Measurements from ENCODE around the gene PNKD. TPM values are rescaled to one million over a fixed set of nuclear protein-coding genes. Genes with fewer than 3 reads are reported as not detected.
A peak's percentile ranks its signal among the peaks of the same experiment; 100 is the strongest.

PNKD gene
- total RNA-seq, 1 donor from 2014 or later, result 58.4 TPM

DNA sequence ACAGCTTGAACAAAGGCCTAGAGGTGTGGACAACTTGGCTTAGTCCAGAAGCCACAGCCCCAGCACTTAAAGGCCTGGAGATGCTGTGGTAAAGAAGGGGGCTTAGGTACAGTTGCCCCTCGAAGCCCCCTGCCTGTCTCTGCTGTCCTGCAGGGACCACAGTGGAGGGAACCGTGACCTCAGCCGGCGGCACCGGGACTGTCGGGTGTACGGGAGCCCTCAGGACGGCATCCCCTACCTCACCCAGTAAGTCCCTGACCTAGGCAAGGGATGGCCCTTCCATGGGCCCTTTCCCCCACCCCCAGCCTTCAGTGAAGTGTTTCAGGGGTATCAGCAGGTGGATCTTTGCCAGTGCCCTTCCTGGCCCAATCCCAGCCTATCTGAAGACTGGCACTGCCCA, 71.1 kb downstream of the PNKD start:
- TF ChIP-seq, protein P1, sequence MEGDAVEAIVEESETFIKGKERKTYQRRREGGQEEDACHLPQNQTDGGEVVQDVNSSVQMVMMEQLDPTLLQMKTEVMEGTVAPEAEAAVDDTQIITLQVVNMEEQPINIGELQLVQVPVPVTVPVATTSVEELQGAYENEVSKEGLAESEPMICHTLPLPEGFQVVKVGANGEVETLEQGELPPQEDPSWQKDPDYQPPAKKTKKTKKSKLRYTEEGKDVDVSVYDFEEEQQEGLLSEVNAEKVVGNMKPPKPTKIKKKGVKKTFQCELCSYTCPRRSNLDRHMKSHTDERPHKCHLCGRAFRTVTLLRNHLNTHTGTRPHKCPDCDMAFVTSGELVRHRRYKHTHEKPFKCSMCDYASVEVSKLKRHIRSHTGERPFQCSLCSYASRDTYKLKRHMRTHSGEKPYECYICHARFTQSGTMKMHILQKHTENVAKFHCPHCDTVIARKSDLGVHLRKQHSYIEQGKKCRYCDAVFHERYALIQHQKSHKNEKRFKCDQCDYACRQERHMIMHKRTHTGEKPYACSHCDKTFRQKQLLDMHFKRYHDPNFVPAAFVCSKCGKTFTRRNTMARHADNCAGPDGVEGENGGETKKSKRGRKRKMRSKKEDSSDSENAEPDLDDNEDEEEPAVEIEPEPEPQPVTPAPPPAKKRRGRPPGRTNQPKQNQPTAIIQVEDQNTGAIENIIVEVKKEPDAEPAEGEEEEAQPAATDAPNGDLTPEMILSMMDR (conservative IDR thresholded peaks at IDR 0.05), result no peak
- Mint-ChIP-seq H3K9me3 (no peaks in the 10 kb centered on the region), H3K27ac (no peak overlapping the region), H3K36me3 (peaks cover 11% of the 10 kb centered on the region), H3K4me3 (no peak overlapping the region), H3K27me3 (no peaks in the 10 kb centered on the region), H3K4me1 (ENCODE audit: unreplicated experiment) (peaks cover 12% of the 10 kb centered on the region)
- no peak for DNase-seq (ENCODE audit: extremely low spot score, unreplicated experiment)

DNA sequence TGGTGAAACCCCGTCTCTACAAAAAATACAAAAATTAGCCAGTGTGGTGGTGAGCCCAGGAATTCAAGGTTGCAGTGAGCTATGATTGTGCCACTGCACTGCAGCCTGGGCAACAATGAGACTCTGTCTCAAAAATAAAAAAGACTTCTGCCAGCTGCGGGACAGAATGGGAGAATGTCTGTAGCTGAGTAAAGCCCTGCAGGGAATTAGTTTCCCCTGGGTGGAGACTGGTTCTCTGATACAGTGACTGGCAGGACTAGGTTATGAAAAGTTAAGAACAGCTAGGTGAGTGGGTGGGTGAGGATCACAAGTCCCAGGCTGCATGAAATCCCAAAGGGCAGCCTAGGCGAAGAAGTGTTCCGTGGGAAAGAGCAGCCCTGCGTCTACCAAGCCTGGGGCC, 72.5 kb downstream of the PNKD start:
- TF ChIP-seq, protein P1 (conservative IDR thresholded peaks at IDR 0.05), result no peak
- peaks cover 13% of the 10 kb centered on the region for H3K36me3 Mint-ChIP-seq
- H3K27me3 Mint-ChIP-seq, result no peaks in the 10 kb centered on the region
- no peaks in the 10 kb centered on the region for H3K9me3 Mint-ChIP-seq
- H3K27ac Mint-ChIP-seq, result no peak overlapping the region
- H3K4me3 Mint-ChIP-seq, result no peak overlapping the region
- peaks cover 15% of the 10 kb centered on the region for H3K4me1 Mint-ChIP-seq (ENCODE audit: unreplicated experiment)
- DNase-seq (ENCODE audit: extremely low spot score, unreplicated experiment), result no peak

DNA sequence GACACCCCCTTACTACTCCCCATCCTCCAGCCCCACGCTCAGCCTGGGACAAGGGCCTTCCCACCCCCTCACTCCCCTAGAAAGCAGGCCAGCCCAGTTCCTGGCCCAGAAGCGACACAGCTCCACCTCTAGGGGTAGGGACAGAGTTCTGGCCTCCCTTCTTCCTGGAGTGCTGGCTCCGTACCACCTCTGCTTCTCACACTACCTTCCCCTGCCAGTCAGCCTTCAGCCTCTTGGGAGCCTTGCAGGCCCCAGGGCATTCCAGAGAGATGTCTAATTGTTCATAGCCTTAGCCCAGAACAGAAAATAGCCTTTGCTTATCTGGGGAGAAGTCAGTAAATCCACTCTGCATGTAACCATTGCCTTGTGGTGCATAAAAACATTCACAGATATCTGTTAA, 73.3 kb downstream of the PNKD start:
- Mint-ChIP-seq H3K27me3 (no peaks in the 10 kb centered on the region), H3K4me1 (ENCODE audit: unreplicated experiment) (peaks cover 15% of the 10 kb centered on the region), H3K27ac (peak overlapping the region; percentile 52), H3K36me3 (peaks cover 13% of the 10 kb centered on the region), H3K4me3 (no peak overlapping the region), H3K9me3 (no peaks in the 10 kb centered on the region)
- TF ChIP-seq, protein P1 (conservative IDR thresholded peaks at IDR 0.05), result no peak
- DNase-seq (ENCODE audit: extremely low spot score, unreplicated experiment), result no peak

DNA sequence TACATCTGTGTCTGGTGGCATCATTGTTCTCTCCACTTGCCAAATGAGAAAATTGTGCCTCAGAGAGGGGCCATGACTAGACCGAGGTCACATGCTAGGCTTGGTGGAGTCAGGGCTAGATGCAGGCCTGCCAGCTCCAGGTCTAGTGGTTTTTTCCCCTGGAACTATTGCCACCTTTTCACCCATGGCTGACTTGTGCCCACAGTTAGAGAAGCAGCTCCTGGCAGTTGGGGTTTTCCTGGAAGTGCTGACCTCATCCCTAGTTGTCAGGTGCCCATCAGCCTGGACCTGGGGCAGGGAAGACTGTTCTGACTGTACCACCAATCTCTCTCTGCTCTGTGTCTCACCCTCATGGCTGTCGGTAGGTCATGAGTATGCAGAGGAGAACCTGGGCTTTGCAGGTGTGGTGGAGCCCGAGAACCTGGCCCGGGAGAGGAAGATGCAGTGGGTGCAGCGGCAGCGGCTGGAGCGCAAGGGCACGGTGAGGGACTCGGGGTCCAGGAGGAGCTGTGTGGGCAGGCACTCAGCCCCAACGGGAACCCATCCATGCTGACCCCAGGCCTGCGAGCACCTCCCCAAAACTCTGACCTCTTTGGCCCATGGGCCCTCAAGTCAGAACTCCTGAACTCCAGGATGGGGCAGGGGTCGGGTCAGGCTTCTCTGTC, 73.9 kb downstream of the PNKD start:
- H3K4me1 Mint-ChIP-seq (ENCODE audit: unreplicated experiment), result peaks cover 15% of the 10 kb centered on the region

DNA sequence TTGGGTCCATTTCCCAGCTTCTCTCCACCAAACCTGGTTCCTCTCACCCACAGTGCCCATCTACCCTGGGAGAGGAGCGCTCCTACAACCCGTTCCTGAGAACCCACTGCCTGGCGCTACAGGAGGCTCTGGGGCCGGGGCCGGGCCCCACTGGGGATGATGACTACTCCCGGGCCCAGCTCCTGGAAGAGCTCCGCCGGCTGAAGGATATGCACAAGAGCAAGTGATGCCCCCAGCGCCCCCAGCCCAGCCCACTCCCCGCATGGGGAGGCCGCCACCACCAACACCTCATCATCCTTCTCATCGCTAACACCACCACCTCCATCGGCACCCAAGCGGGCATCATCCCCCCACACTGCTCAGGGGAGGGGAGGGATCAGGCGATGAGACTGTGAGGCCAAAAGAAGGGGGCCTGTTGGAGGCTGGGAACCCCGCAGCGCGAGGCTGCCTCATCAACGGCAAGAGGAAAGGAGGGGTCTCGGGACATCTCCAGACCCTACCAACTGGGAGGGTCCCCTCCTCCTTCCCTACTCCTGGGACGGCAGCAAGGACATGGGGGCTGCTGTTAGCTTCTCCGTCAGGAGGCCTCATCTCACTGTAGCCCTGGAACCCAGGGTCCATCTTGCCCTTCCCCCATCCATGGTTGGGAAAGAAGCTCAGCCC, 74.6 kb downstream of the PNKD start:
- H3K27me3 Mint-ChIP-seq, result no peaks in the 10 kb centered on the region
- peaks cover 18% of the 10 kb centered on the region for H3K36me3 Mint-ChIP-seq
- H3K27ac Mint-ChIP-seq, result no peak overlapping the region
- DNase-seq (ENCODE audit: extremely low spot score, unreplicated experiment), result no peak
- peaks cover 19% of the 10 kb centered on the region for H3K4me1 Mint-ChIP-seq (ENCODE audit: unreplicated experiment)
- H3K9me3 Mint-ChIP-seq, result no peaks in the 10 kb centered on the region
- no peak overlapping the region for H3K4me3 Mint-ChIP-seq
- TF ChIP-seq, protein P1 (conservative IDR thresholded peaks at IDR 0.05), result no peak

More for the DNA sequence above, 73.9 kb downstream of the PNKD start:
- no peaks in the 10 kb centered on the region for H3K27me3 Mint-ChIP-seq
- peaks cover 13% of the 10 kb centered on the region for H3K36me3 Mint-ChIP-seq
- H3K4me3 Mint-ChIP-seq, result no peak overlapping the region
- DNase-seq (ENCODE audit: extremely low spot score, unreplicated experiment), result no peak
- TF ChIP-seq, protein P1 (conservative IDR thresholded peaks at IDR 0.05), result no peak
- no peaks in the 10 kb centered on the region for H3K9me3 Mint-ChIP-seq
- peak overlapping the region; percentile 52 for H3K27ac Mint-ChIP-seq

All from type B pancreatic cell (in vitro differentiated cells).